Erythroblast (primary cell): ENCODE data around the gene MOB4.
A peak's percentile ranks its signal among the peaks of the same experiment; 100 is the strongest.
"Not testable (repeated sequence)": the region's sequence is repeated elsewhere in the genome, so short reads cannot be mapped to it uniquely, and the experiment has no call there.

Experiments used
- DNase-seq, 2 experiments: peaks; one replicate each; lab custom pipeline; 2025; lab: John Stamatoyannopoulos, UW
- GATA1 ChIP-seq: IDR thresholded peaks from 2 replicates; pipeline ENCODE4 v1.6.1; 2011; ENCODE audit warnings: low read depth, mild to moderate bottlenecking, control low read depth, low read length, moderate library complexity
- POLR2A ChIP-seq: IDR thresholded peaks from 2 replicates; pipeline ENCODE4 v1.6.1; 2011; ENCODE audit warnings: mild to moderate bottlenecking, low read length

Gene MOB4

GRCh38 chr2:197515739-197516392 lies at the start of gene MOB4:
MOB4 (plus strand) TSS chr2:197516066; CDS start chr2:197516087, 21 bp downstream.
- peak; percentile 97 to 98 for DNase-seq
- TF ChIP-seq GATA1: no peak
- TF ChIP-seq POLR2A: peak; percentile 97

DNA sequence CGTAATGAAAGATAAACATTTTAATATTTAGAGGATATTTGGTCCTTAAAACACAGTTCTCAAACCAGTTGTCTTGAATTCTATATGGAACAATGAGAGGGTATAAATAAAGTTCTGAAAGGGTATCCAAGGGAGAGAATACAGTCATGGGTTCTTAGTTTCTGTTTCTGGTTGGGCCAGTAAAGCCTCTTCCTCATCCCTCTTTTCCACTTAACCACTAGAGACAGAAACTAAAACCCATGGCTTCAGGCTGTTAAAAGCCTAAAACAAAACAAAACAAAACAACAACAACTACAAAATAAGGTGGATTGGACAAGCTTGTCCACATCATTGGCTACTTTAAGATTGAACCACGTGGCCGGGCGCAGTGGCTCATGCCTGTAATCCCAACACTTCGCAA lies 43.7 kb upstream of the MOB4 start:
- TF ChIP-seq POLR2A (no peak), GATA1 (no peak)
- DNase-seq: no peak

DNA sequence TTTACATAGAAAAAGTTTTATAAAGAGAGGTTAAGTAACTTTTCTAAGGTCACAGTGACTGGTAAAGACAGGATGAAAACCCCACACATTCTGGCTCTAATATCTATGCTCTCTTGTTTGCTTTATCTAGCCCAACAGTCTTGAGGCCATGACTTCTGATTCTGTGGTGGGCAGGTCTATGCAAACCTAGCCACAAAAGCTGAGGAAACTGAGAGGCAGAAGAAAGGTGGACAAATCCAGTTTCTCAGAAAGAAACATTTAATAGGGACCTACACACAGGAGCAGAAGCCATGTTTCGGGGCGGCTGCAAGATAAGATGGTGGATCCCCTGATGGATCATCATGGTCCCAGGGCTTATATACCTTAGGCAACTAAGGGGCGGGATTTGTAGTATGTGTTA lies 38.1 kb upstream of the MOB4 start:
- TF ChIP-seq GATA1 (no peak), POLR2A (no peak)
- DNase-seq: peak; percentile 81 to 85

DNA sequence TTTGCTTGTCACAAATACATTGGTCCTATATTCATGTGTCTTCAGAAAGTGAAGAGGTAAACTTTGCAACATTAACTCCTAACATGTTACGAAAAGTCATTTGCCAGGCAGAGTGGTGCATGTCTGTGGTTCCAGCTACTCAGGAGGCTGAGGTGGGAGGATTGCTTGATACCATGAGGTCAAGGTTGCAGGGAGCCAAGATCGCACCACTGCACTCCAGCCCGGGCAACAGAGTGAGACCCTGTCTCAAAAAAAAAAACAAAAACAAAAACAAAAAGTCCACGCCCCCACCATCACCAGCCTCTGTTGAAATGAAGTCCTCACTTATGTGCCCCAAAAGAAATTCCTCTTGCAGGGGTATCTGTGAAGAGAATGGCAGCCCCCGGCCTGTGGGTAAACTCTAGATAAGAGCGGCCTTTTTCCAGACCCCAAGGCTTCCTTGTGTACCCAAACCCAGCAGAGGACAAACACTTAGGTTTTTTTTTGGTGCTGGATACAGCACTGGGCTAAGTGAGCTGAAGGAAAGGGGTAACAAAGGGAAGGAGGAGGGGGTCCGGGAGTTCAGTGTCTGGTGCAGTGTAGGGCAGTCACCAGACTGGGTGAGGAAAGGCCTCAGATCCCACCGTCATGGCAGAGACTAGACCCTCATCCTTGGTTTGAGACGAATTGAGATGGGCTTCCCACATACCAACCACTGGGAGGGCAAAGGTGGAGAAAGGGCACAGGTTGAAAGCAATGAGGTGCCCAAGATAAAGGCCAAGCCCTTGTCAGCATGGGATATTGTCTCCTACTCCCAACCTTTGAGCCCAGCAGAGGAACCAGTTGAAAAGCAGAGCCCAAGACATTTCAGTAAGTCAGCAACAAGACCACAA lies 35.5 kb upstream of the MOB4 start:
- no peak for DNase-seq
- TF ChIP-seq POLR2A (no peak), GATA1 (no peak)

- not testable (repeated sequence) for DNase-seq
Measured at GRCh38 chr2:197484248-197484647, 31.6 kb upstream of the MOB4 start.

GRCh38 chr2:197486175-197486574 lies 29.7 kb upstream of the MOB4 start:
- no peak for DNase-seq
- TF ChIP-seq GATA1 (no peak), POLR2A (no peak)

DNA sequence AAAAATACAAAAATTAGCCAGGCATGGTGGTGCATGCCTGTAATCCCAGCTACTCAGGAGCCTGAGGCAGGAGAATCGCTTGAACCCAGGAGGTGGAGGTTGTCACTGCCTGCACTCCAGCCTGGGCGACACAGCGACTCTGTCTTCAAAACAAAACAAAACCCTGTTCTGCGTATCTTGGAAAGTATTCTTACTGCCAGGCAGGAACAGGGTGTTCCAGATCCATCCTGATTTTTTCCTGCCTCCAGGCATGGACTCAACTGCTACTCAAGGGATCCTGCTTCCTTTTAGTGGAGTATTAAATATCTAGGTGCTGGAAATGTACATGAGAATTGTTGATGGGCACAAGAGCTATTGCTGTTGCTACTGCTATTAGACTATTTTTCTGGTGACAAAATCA lies 28.5 kb upstream of the MOB4 start:
- TF ChIP-seq POLR2A: no peak
- no peak for TF ChIP-seq GATA1
- DNase-seq: no peak

DNA sequence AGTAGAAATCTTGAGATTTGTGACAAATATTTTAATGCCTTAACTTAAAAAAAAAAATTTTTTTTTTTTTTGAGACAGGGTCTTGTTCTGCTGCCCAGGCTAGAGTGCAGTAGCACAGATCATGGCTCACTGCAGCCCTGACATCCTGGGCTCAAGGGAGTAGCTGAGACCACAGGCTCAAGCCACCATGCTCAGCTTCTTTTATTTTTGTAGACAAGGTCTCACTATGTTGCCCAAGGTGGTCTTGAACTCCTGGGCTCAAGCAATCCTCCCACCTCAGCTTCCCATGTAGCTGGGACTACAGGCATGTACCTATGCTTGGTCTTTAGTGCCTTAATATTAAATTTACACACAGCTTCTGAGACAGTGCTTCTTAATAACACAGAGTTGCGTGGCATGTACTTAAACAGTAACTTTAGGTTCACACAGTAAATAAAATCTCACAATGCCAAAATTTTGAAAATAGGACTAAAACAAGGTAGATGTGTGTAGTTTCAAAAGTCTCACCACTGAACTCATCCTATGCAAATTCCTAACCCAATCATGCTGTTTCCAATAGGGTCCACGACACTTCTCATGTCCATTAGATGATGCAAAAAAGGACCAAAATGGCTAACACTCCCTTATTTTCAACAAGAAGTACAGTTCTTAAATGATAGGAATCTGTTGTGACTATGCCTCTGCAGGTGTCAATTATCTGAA lies 20.3 kb upstream of the MOB4 start:
- TF ChIP-seq POLR2A: no peak
- no peak for TF ChIP-seq GATA1
- no peak for DNase-seq

DNA sequence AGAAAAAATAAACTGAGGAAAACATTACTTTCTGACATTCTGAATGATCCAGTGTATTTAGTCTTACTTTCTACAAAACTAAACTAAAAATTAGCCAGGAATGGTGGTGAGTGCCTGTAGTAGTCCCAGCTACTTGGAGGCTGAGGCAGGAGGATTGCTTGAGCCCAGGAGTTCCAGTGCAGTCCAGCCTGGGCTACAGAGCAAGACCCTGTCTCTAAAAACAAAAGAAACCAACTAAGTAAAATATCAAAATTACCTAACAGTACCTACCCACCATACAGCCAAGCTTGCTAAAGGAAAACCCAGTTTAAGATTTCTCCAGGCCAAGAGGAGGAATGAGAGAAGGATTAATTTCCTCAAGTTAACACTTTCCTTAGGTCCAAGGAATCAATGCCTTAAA lies 19.2 kb upstream of the MOB4 start:
- no peak for DNase-seq
- TF ChIP-seq POLR2A (no peak), GATA1 (no peak)

- TF ChIP-seq GATA1 (no peak), POLR2A (no peak)
- peak; percentile 66 to 76 for DNase-seq
Measured at GRCh38 chr2:197497326-197497725, 18.5 kb upstream of the MOB4 start.

- DNase-seq: peak; percentile 25 to 64
- TF ChIP-seq GATA1 (no peak), POLR2A (no peak)
Measured at GRCh38 chr2:197498235-197498936, 17.5 kb upstream of the MOB4 start.

DNA sequence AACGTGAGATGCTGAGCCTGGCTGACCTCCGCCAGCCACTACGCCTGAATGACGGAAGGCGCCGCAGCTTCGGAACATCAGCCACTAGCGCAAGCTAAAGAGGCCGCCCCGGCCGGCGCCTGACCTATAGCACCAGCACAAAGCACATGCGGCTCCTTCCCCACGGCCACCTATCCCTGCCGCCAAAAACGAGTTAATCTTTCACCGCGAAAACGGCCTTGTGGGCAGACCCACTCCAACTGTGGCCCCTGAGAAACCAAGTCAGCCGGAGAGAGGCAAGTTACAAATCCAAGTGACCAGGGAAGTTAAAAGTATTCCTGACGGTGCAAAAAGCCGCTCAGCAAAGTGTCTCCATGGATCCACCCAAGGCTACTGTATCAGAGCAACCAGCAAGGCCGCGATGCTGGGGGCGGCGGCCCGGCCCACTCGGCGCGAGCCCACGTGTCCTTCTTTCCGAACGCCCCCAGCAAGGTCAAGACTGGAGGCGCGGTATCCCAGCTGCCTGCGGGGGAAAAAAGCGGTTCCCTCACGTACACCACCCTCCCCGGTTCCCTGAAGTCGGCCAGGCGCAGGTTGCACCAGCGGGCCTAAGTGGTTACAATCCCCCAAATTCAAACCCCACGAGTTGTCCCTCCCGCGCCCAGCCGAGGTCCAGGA lies 16.8 kb upstream of the MOB4 start:
- DNase-seq: peak; percentile 79 to 86
- no peak for TF ChIP-seq GATA1
- no peak for TF ChIP-seq POLR2A

GRCh38 chr2:197499594-197500502 lies 16.0 kb upstream of the MOB4 start, which contains the start of the genes HSPD1 and HSPE1:
HSPD1 (minus strand) TSS chr2:197499840; CDS start chr2:197498848, 992 bp downstream.
HSPE1 (plus strand) TSS chr2:197500379; CDS start chr2:197500437, 58 bp downstream.
- TF ChIP-seq POLR2A: peak; percentile 89
- no peak for TF ChIP-seq GATA1
- peak; percentile 99 for DNase-seq
